NK-92 (cell line): ENCODE measurements around the gene UBA6.
"Not testable (repeated sequence)": the region's sequence is repeated elsewhere in the genome, so short reads cannot be mapped to it uniquely, and the experiment has no call there.

Source experiments
- DNase-seq: peaks from one replicate; lab custom pipeline; 2025; ENCODE audit not compliant: unreplicated experiment; lab: John Stamatoyannopoulos, UW

UBA6 gene

GRCh38 chr4:67714248-67714583 is 13.3 kb upstream of the UBA6 start:
- DNase-seq: no peak

- no peak for DNase-seq
Observed at GRCh38 chr4:67713529-67714247, 12.7 kb upstream of the UBA6 start.

GRCh38 chr4:67712650-67713528 is 11.9 kb upstream of the UBA6 start:
- DNase-seq: no peak

- DNase-seq: no peak
Observed at GRCh38 chr4:67712000-67712625, 11.2 kb upstream of the UBA6 start.

- not testable (repeated sequence) for DNase-seq
Observed at GRCh38 chr4:67706682-67707081, 5.7 kb upstream of the UBA6 start.

- DNase-seq: no peak
Observed at GRCh38 chr4:67704843-67705242, 3.9 kb upstream of the UBA6 start.

GRCh38 chr4:67702166-67702565 is 1.2 kb upstream of the UBA6 start:
- no peak for DNase-seq

GRCh38 chr4:67701517-67701850 is 529 bp upstream of the UBA6 start:
- DNase-seq: no peak

GRCh38 chr4:67700116-67700737 is 728 bp downstream of the UBA6 start:
- no peak for DNase-seq

- DNase-seq: no peak
Observed at GRCh38 chr4:67699603-67700002, 1.4 kb downstream of the UBA6 start.

GRCh38 chr4:67697860-67698687 is 2.9 kb downstream of the UBA6 start:
- DNase-seq: no peak

- DNase-seq: no peak
Observed at GRCh38 chr4:67696061-67696460, 4.9 kb downstream of the UBA6 start.

GRCh38 chr4:67694662-67695061 is 6.3 kb downstream of the UBA6 start:
- no peak for DNase-seq

- no peak for DNase-seq
Observed at GRCh38 chr4:67691328-67691727, 9.6 kb downstream of the UBA6 start.

GRCh38 chr4:67687636-67688035 is 13.3 kb downstream of the UBA6 start:
- no peak for DNase-seq

- no peak for DNase-seq
Observed at GRCh38 chr4:67685532-67685859, 15.5 kb downstream of the UBA6 start.

- no peak for DNase-seq
Observed at GRCh38 chr4:67684839-67685531, 16.0 kb downstream of the UBA6 start.

- DNase-seq: no peak
Observed at GRCh38 chr4:67682266-67682665, 18.7 kb downstream of the UBA6 start.

- DNase-seq: no peak
Observed at GRCh38 chr4:67680581-67681222, 20.3 kb downstream of the UBA6 start.

GRCh38 chr4:67678612-67679011 is 22.3 kb downstream of the UBA6 start:
- no peak for DNase-seq
